CD4-positive, alpha-beta T cell treated with Interleukin-12 subunit alpha and Interleukin-12 subunit beta, for 1 hour (primary cell): ENCODE results near the gene TLCD1.
A peak's percentile ranks its signal among the peaks of the same experiment; 100 is the strongest.
"Not testable (repeated sequence)": the region's sequence is repeated elsewhere in the genome, so short reads cannot be mapped to it uniquely, and the experiment has no call there.

Experiments used
- DNase-seq: peaks from one replicate; pipeline ENCODE4 v3.0.0-alpha.2; 2020

The TLCD1 gene

GRCh38 chr17:28746611-28747050 is 20.6 kb upstream of the TLCD1 start:
- DNase-seq: no peak

GRCh38 chr17:28745786-28746411 is 19.9 kb upstream of the TLCD1 start:
- no peak for DNase-seq

GRCh38 chr17:28744972-28745785 is 19.1 kb upstream of the TLCD1 start:
- DNase-seq: peak; percentile 42

GRCh38 chr17:28744104-28744971 is 18.3 kb upstream of the TLCD1 start:
- DNase-seq: peak; percentile 78

- DNase-seq: peak; percentile 82
These were observed 17.4 kb upstream of the TLCD1 start, which contains the start of gene TRAF4 for GRCh38 chr17:28743243-28744103. Gene TRAF4 (plus strand): TSS chr17:28744011. CDS start chr17:28744113, 102 bp downstream.

GRCh38 chr17:28741358-28742349 is 15.6 kb upstream of the TLCD1 start:
- DNase-seq: no peak

- no peak for DNase-seq
These were observed 14.6 kb upstream of the TLCD1 start for GRCh38 chr17:28740406-28741357.

GRCh38 chr17:28738680-28739384 is 12.8 kb upstream of the TLCD1 start:
- peak; percentile 70 for DNase-seq

- no peak for DNase-seq
These were observed 12.0 kb upstream of the TLCD1 start for GRCh38 chr17:28737770-28738679.

- no peak for DNase-seq
These were observed 11.3 kb upstream of the TLCD1 start for GRCh38 chr17:28737316-28737715.

- DNase-seq: not testable (repeated sequence)
These were observed 10.1 kb upstream of the TLCD1 start for GRCh38 chr17:28735913-28736769.

GRCh38 chr17:28735242-28735722 is 9.2 kb upstream of the TLCD1 start:
- no peak for DNase-seq

- no peak for DNase-seq
These were observed 8.7 kb upstream of the TLCD1 start for GRCh38 chr17:28734712-28735241.

GRCh38 chr17:28733346-28733745 is 7.3 kb upstream of the TLCD1 start:
- DNase-seq: no peak

- no peak for DNase-seq
These were observed 3.9 kb upstream of the TLCD1 start for GRCh38 chr17:28729950-28730330.
